DOHH2 (cell line): ENCODE measurements around the gene SCFD2.

ENCODE experiments used
- H3F3A ChIP-seq: fragments of 200-600 bp; sonication (generic), shearing (Covaris generic); 2 replicates; pipeline ENCODE4 v1.6.0; 2016; ENCODE audit warnings: antibody characterized with exemption, mild to moderate bottlenecking; ENCODE audit not compliant: control insufficient read depth, insufficient read depth
- H3K27ac ChIP-seq: fragments of 200-600 bp; sonication (generic); 2 replicates; pipeline ENCODE4 v1.5.1; 2014; ENCODE audit warnings: low read depth, mild to moderate bottlenecking, low read length, moderate library complexity
- H3K27me3 ChIP-seq: fragments of 200-600 bp; sonication (generic); 2 replicates; pipeline ENCODE4 v1.6.1; 2014; ENCODE audit warnings: mild to moderate bottlenecking, low read length, mixed read lengths; ENCODE audit not compliant: control insufficient read depth
- H3K36me3 ChIP-seq: fragments of 200-600 bp; sonication (generic); 2 replicates; pipeline ENCODE4 v1.6.1; 2014; ENCODE audit warnings: mild to moderate bottlenecking, low read length, moderate library complexity, mixed read lengths; ENCODE audit not compliant: control insufficient read depth
- H3K4me1 ChIP-seq: fragments of 200-600 bp; sonication (generic); 2 replicates; pipeline ENCODE4 v1.6.1; 2014; ENCODE audit warnings: mild to moderate bottlenecking, low read length, mixed read lengths; ENCODE audit not compliant: control insufficient read depth
- H3K4me2 ChIP-seq: fragments of 200-600 bp; sonication (generic); 2 replicates; pipeline ENCODE4 v1.6.0; 2014; ENCODE audit warnings: mild to moderate bottlenecking, low read length, moderate library complexity
- H3K4me3 ChIP-seq: fragments of 200-600 bp; sonication (generic); 2 replicates; pipeline ENCODE4 v1.5.1; 2014; ENCODE audit warnings: mild to moderate bottlenecking, low read length, mixed read lengths
- H3K79me2 ChIP-seq: fragments of 200-600 bp; sonication (generic); 2 replicates; pipeline ENCODE4 v1.6.1; 2014; ENCODE audit warnings: mild to moderate bottlenecking, low read length, mixed read lengths; ENCODE audit not compliant: control insufficient read depth
- H3K9me2 ChIP-seq: fragments of 200-600 bp; sonication (generic); replicated peaks from 2 replicates; pipeline ENCODE4 v1.6.1; 2014; ENCODE audit warnings: mild to moderate bottlenecking, low read length, mixed read lengths; ENCODE audit not compliant: control insufficient read depth
- H3K9me3 ChIP-seq: fragments of 200-600 bp; sonication (generic); 2 replicates; pipeline ENCODE4 v1.6.1; 2014; ENCODE audit warnings: antibody characterized with exemption, low read length, mixed read lengths; ENCODE audit not compliant: control insufficient read depth, insufficient read depth
- H4K20me1 ChIP-seq: fragments of 200-600 bp; sonication (generic); 2 replicates; pipeline ENCODE4 v1.6.0; 2014; ENCODE audit warnings: low read depth, mild to moderate bottlenecking, antibody characterized with exemption, low read length, moderate library complexity; ENCODE audit not compliant: control insufficient read depth, insufficient read depth
- CTCF ChIP-seq: fragments of 200-600 bp; sonication (generic); IDR thresholded peaks from one replicate; pipeline ENCODE4 v1.5.1; 2014; ENCODE audit warnings: antibody characterized with exemption, mild to moderate bottlenecking, low read depth, low read length; ENCODE audit not compliant: poor library complexity, severe bottlenecking
- EZH2phosphoT487 ChIP-seq: fragments of 200-600 bp; sonication (generic); IDR thresholded peaks from 2 replicates; pipeline ENCODE4 v1.6.1; 2017; ENCODE audit warnings: borderline replicate concordance, mild to moderate bottlenecking, antibody characterized with exemption, low read length, moderate library complexity, mixed read lengths

The SCFD2 gene

GRCh38 chr4:53366301-53366716, 448 bp upstream of the SCFD2 start:
- Histone ChIP-seq H4K20me1 (no peaks in the 10 kb centered on the region; the same call in 1 of the 2 replicates), H3K9me2 (no peaks in the 10 kb centered on the region), H3F3A (peaks cover 3% of the 10 kb centered on the region; the same call in 1 of the 2 replicates), H3K27ac (peak overlapping the region; percentile 26), H3K36me3 (peaks cover 18% of the 10 kb centered on the region), H3K79me2 (peaks cover 46% of the 10 kb centered on the region), H3K4me1 (peaks cover 38% of the 10 kb centered on the region), H3K27me3 (0 out of 2 replicates have a peak, but pooled peaks cover 5% of the 10 kb centered on the region), H3K4me2 (peak overlapping the region; percentile 82), H3K9me3 (no peaks in the 10 kb centered on the region), H3K4me3 (peak overlapping the region; percentile 99)
- TF ChIP-seq CTCF (no peak), EZH2phosphoT487 (no peak)

- H3K9me2 ChIP-seq, result no peaks in the 10 kb centered on the region
- H3K9me3 ChIP-seq, result no peaks in the 10 kb centered on the region
- peak overlapping the region; percentile 82 for H3K4me2 ChIP-seq
- H3K27ac ChIP-seq, result no peak overlapping the region
- H3K36me3 ChIP-seq, result peaks cover 25% of the 10 kb centered on the region
- H3K27me3 ChIP-seq, result 0 out of 2 replicates have a peak, but pooled peaks cover 5% of the 10 kb centered on the region
- peaks cover 3% of the 10 kb centered on the region; the same call in 1 of the 2 replicates for H3F3A ChIP-seq
- peaks cover 38% of the 10 kb centered on the region for H3K4me1 ChIP-seq
- no peaks in the 10 kb centered on the region; the same call in 1 of the 2 replicates for H4K20me1 ChIP-seq
- TF ChIP-seq EZH2phosphoT487 (no peak), CTCF (no peak)
- peak overlapping the region; percentile 99 for H3K4me3 ChIP-seq
- peaks cover 58% of the 10 kb centered on the region for H3K79me2 ChIP-seq
Observed at GRCh38 chr4:53365121-53365485, 758 bp downstream of the SCFD2 start.

- no peak overlapping the region for H3K27ac ChIP-seq
- peaks cover 41% of the 10 kb centered on the region for H3K4me1 ChIP-seq
- H3K36me3 ChIP-seq, result peaks cover 28% of the 10 kb centered on the region
- no peaks in the 10 kb centered on the region for H3K9me3 ChIP-seq
- H3K79me2 ChIP-seq, result peaks cover 62% of the 10 kb centered on the region
- peak overlapping the region; percentile 82 for H3K4me2 ChIP-seq
- H3K4me3 ChIP-seq, result peak overlapping the region; percentile 99
- H3F3A ChIP-seq, result peaks cover 3% of the 10 kb centered on the region; the same call in 1 of the 2 replicates
- TF ChIP-seq CTCF (no peak), EZH2phosphoT487 (no peak)
- H3K9me2 ChIP-seq, result no peaks in the 10 kb centered on the region
- H3K27me3 ChIP-seq, result 0 out of 2 replicates have a peak, but pooled peaks cover 5% of the 10 kb centered on the region
- H4K20me1 ChIP-seq, result no peaks in the 10 kb centered on the region; the same call in 1 of the 2 replicates
Observed at GRCh38 chr4:53364624-53365023, 1.2 kb downstream of the SCFD2 start.
